CD4-positive, alpha-beta T cell (primary cell): ENCODE measurements around the gene FGR. TPM values are rescaled to one million over a fixed set of nuclear protein-coding genes. Genes with fewer than 3 reads are reported as not detected.

Experiments used
- ATAC-seq: fragments of 200-7000 bp; cut with Tn5 transposase; one replicate; pipeline ENCODE4 v1.10.0; 2022; ENCODE audit warnings: mild to moderate bottlenecking; ENCODE audit not compliant: poor library complexity
- CTCF ChIA-PET: fragments of 350-600 bp; sonication (Branson Sonifier 250); formaldehyde crosslinking; loops from one replicate; lab custom pipeline; 2021; ENCODE audit warnings: antibody characterized with exemption, inconsistent platforms; lab: Charles Lee
- POLR2A ChIA-PET: fragments of 350-600 bp; sonication (Branson Sonifier 250); formaldehyde crosslinking; loops from one replicate; lab custom pipeline; 2021; ENCODE audit warnings: antibody characterized with exemption, inconsistent platforms; lab: Charles Lee
- DNase-seq, 14 experiments: peaks; one replicate each; pipeline ENCODE4 v3.0.0-alpha.2; 2013 to 2020; ENCODE audit warnings: mixed read lengths in 2 of 14
- H3K27ac ChIP-seq, 2 donors: one replicate each; pipeline versions ENCODE4 v1.5.1 to v1.7.0; 2013; ENCODE audit warnings: low read length in 2 of 2, low read depth in 1 of 2, mild to moderate bottlenecking in 1 of 2
- H3K27me3 ChIP-seq, 2 experiments: 1 replicate in 1 of 2; 2 replicates in 1 of 2; pipeline versions ENCODE4 v1.6.1 to v1.7.0; 2013; ENCODE audit warnings: low read length in 2 of 2, control low read depth in 1 of 2, mild to moderate bottlenecking in 1 of 2, moderate library complexity in 1 of 2; ENCODE audit not compliant: insufficient read depth in 2 of 2, control insufficient read depth in 1 of 2
- H3K36me3 ChIP-seq: one replicate; pipeline ENCODE4 v1.6.1; 2013; ENCODE audit warnings: low read length, control low read depth; ENCODE audit not compliant: insufficient read depth
- H3K4me1 ChIP-seq: one replicate; pipeline ENCODE4 v1.6.1; 2013; ENCODE audit warnings: low read length, control low read depth; ENCODE audit not compliant: insufficient read depth
- H3K4me3 ChIP-seq: one replicate; pipeline ENCODE4 v1.5.1; 2013; ENCODE audit warnings: mild to moderate bottlenecking, low read length, moderate library complexity
- H3K9me3 ChIP-seq, 2 experiments: 1 replicate in 1 of 2; 2 replicates in 1 of 2; pipeline versions ENCODE4 v1.6.1 to v1.7.0; 2013; ENCODE audit warnings: low read length in 2 of 2, mild to moderate bottlenecking in 2 of 2, control low read depth in 1 of 2, moderate library complexity in 1 of 2; ENCODE audit not compliant: control insufficient read depth in 1 of 2, insufficient read depth in 1 of 2
- H3K27ac Mint-ChIP-seq: one replicate; pipeline ENCODE4 v1.8.0; 2020; ENCODE audit warnings: mixed read lengths
- H3K27me3 Mint-ChIP-seq: one replicate; pipeline ENCODE4 v1.8.0; 2021; ENCODE audit warnings: mixed read lengths
- H3K36me3 Mint-ChIP-seq: one replicate; pipeline ENCODE4 v1.8.0; 2021; ENCODE audit warnings: low read depth, mixed read lengths
- H3K4me1 Mint-ChIP-seq: one replicate; pipeline ENCODE4 v1.8.0; 2021; ENCODE audit warnings: low read depth, mixed read lengths
- H3K4me3 Mint-ChIP-seq: one replicate; pipeline ENCODE4 v1.8.0; 2020; ENCODE audit warnings: mild to moderate bottlenecking, mixed read lengths
- H3K9me3 Mint-ChIP-seq: one replicate; pipeline ENCODE4 v1.8.0; 2020; ENCODE audit warnings: mixed read lengths
- intact Hi-C, 2 experiments: fragments of 100-400 bp; cut with DNase I in 1 of 2; cut with micrococcal nuclease in 1 of 2; formaldehyde crosslinking; loops; one replicate each; pipeline versions ENCODE4 v1.15.1 to v1.9.0; 2023 to 2025; cut with DNase I, micrococcal nuclease
- total RNA-seq, 174 experiments: library from RNA in 2 of 174; stranded (reverse) in 2 of 174; gene quantifications; one replicate each; pipeline ENCODE4 v1.2.3 and lab custom pipeline; 2021 to 2026
- TF ChIP-seq, protein P1 (sequence below): fragments of 200-600 bp; IDR thresholded peaks from one replicate; pipeline ENCODE4 v1.8.0; 2022; ENCODE audit warnings: antibody characterized with exemption, mild to moderate bottlenecking

Gene FGR
- total RNA-seq, 2 experiments from 2014 or later, result 3.0 to 3.2 TPM

DNA sequence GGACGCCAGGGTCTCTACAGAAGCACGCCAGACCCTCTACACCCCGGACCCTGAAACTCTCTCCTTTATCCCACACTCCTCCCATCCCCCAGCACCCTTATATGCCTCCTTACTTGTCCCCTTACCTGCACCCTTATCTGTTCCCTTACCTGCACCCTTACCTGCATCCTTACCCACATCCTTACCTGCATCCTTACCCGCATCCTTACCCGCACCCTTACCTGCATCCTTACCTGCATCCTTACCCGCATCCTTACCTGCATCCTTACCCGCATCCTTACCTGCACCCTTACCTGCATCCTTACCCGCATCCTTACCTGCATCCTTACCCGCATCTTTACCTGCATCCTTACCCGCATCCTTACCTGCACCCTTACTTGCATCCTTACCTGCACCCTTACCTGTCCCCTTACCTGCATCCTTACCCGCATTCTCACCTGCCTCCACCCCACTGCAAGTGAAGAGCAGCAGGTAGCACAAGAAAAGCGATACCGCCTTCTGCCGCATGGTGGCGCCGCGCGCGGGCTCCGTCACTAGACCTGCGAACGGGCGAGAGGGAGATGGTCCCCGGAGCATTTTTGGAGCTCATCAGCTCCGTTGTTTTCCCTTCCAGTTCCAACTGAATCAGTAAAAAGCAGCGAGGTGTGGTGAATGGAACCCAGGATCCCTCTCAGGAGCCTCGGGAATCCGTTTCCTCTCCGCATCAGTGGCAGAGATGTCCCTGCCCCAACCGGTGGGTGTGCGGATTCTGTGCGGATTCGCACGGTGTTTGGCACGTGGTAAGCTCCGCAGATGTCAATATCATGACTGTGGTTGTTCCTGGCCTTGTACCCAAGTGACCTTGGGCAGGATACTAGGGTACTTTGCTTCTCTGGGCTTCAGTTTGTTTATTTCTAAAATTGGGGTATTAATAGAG, 34.1 kb upstream of the FGR start:
- H3K9me3 ChIP-seq, result no peaks in the 10 kb centered on the region
- ATAC-seq (peak; percentile 55), DNase-seq (peak; percentile 77 to 94 (median 88))
- H3K4me3 ChIP-seq, result peak overlapping the region; percentile 52
- H3K9me3 Mint-ChIP-seq, result no peaks in the 10 kb centered on the region
- no peak overlapping the region for H3K27ac ChIP-seq
- ChIA-PET POLR2A (interaction anchor here (0.5 to 2.3 kb wide), 9 partner anchors 55 to 1106 kb away, joined by 3 to 22 read pairs (median 4); partner anchors contain the start of genes AHDC1, FAM76A, PPP1R8 and STX12), CTCF (interaction anchor here (0.6 to 4.0 kb wide), 42 partner anchors 8 to 369 kb away, joined by 3 to 44 read pairs (median 4); partner anchors contain the start of genes FAM76A, MAP3K6, PPP1R8 and STX12)
- H3K27ac Mint-ChIP-seq, result peak overlapping the region; percentile 71
- H3K4me1 ChIP-seq, result peaks cover 40% of the 10 kb centered on the region
- H3K36me3 ChIP-seq, result peaks cover 10% of the 10 kb centered on the region
- H3K27me3 Mint-ChIP-seq, result no peaks in the 10 kb centered on the region
- H3K27me3 ChIP-seq, result no peaks in the 10 kb centered on the region
- H3K4me3 Mint-ChIP-seq, result peak overlapping the region; percentile 78
- peaks cover 39% of the 10 kb centered on the region for H3K4me1 Mint-ChIP-seq
- peaks cover 27% of the 10 kb centered on the region for H3K36me3 Mint-ChIP-seq
- TF ChIP-seq, protein P1, sequence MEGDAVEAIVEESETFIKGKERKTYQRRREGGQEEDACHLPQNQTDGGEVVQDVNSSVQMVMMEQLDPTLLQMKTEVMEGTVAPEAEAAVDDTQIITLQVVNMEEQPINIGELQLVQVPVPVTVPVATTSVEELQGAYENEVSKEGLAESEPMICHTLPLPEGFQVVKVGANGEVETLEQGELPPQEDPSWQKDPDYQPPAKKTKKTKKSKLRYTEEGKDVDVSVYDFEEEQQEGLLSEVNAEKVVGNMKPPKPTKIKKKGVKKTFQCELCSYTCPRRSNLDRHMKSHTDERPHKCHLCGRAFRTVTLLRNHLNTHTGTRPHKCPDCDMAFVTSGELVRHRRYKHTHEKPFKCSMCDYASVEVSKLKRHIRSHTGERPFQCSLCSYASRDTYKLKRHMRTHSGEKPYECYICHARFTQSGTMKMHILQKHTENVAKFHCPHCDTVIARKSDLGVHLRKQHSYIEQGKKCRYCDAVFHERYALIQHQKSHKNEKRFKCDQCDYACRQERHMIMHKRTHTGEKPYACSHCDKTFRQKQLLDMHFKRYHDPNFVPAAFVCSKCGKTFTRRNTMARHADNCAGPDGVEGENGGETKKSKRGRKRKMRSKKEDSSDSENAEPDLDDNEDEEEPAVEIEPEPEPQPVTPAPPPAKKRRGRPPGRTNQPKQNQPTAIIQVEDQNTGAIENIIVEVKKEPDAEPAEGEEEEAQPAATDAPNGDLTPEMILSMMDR, result peak; percentile 91
- intact Hi-C loops, result loop anchor here (1.0 to 10.0 kb wide), 5 partner anchors 50 to 367 kb away; partner anchors contain the start of gene FAM76A (in 1 of the 2)

DNA sequence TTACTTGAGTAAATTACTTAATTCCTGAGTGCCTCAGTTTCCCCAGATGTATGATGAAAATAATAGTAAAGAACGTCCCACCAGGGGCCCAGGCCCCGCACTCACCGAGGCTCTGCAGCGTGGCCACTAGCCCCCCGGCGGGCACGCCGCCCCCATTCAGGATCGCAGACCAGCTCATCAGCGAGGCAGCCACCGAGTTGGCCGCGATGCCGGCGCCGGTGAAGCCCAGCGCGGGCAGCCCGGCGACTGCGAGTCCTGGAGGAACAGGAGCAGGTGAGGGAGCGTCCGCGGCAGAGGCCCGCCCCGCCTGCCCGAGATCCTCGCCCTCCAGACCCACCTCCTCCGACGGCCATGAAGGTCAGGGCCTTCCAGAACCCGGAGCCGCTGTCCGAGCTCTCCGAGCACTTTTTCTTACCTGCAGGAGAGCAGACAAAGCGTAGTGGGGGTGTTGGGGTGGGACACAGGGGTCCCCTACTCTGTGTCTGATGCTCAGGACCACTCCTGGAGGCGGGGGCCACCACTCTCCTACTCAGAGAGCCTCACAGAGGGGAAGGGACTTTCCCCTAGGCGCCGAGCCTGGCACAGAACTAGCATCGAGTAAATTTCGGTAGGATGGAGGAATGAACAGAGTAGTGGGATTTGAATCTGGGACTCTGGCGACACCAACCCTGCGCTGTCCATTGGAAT, 33.3 kb upstream of the FGR start:
- Mint-ChIP-seq H3K4me1 (peaks cover 39% of the 10 kb centered on the region), H3K36me3 (peaks cover 28% of the 10 kb centered on the region), H3K27me3 (no peaks in the 10 kb centered on the region), H3K4me3 (peak overlapping the region; percentile 31), H3K9me3 (no peaks in the 10 kb centered on the region), H3K27ac (no peak overlapping the region)
- ChIA-PET POLR2A (no interaction called here), CTCF (no interaction called here)
- ATAC-seq (no peak), DNase-seq (peak in 1 of 14 experiments; percentile 35)
- Histone ChIP-seq H3K36me3 (peaks cover 10% of the 10 kb centered on the region), H3K9me3 (no peaks in the 10 kb centered on the region), H3K27me3 (no peaks in the 10 kb centered on the region), H3K27ac (no peak overlapping the region), H3K4me3 (no peak overlapping the region), H3K4me1 (peaks cover 43% of the 10 kb centered on the region)
- TF ChIP-seq, protein P1, result no peak
- intact Hi-C loops, result loop anchor here in 1 of 2 experiments (2.0 to 10.0 kb wide), 4 partner anchors 57 to 366 kb away; partner anchors contain the start of gene FAM76A

DNA sequence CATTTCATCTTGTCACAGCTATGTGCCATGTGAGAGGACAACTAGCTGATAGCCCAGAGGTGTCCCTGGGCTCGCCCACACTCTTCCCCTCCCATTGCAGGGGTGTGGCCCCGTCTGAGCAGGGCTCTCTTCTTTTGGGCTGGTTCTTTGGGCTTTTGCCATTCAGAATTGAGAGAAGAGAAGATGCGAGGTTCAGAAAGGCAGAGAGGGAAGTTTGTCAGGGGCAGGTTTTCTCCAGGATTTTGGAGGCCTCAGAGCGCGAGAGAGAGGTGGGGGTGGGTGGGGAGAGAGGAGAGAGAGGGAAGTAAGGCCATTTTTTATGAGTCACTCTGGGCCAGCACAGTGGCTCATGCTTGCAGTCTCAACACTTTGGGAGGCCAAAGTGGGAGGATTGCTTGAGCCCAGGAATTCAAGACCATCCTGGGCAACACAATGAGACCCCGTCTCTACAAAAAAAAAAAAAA, 31.8 kb upstream of the FGR start:
- Histone ChIP-seq H3K27ac (no peak overlapping the region), H3K36me3 (peaks cover 10% of the 10 kb centered on the region), H3K27me3 (no peaks in the 10 kb centered on the region), H3K4me3 (no peak overlapping the region), H3K4me1 (peaks cover 48% of the 10 kb centered on the region), H3K9me3 (no peaks in the 10 kb centered on the region)
- no peaks in the 10 kb centered on the region for H3K9me3 Mint-ChIP-seq
- ChIA-PET POLR2A (interaction anchor here (1.6 kb wide), 1 partner anchor 63 kb away, joined by 5 read pairs; the partner anchor contains the start of gene AHDC1), CTCF (no interaction called here)
- peak overlapping the region; percentile 42 for H3K27ac Mint-ChIP-seq
- DNase-seq (peak in 2 of 14 experiments; percentile 42 to 53), ATAC-seq (no peak)
- H3K27me3 Mint-ChIP-seq, result no peaks in the 10 kb centered on the region
- intact Hi-C loops, result loop anchor here in 1 of 2 experiments (5.0 to 10.0 kb wide), 3 partner anchors 142 to 365 kb away; no protein-coding TSS in a partner anchor
- peak overlapping the region; percentile 34 for H3K4me3 Mint-ChIP-seq
- TF ChIP-seq, protein P1, result no peak
- H3K4me1 Mint-ChIP-seq, result peaks cover 43% of the 10 kb centered on the region
- peaks cover 32% of the 10 kb centered on the region for H3K36me3 Mint-ChIP-seq
